Superior temporal gyrus (tissue), 1 donor: ENCODE results near the gene CAPZB.

ENCODE experiments used
- DNase-seq: peaks from one replicate; pipeline ENCODE4 v3.0.0-alpha.2; 2016; ENCODE audit errors: extremely low spot score

CAPZB gene

DNA sequence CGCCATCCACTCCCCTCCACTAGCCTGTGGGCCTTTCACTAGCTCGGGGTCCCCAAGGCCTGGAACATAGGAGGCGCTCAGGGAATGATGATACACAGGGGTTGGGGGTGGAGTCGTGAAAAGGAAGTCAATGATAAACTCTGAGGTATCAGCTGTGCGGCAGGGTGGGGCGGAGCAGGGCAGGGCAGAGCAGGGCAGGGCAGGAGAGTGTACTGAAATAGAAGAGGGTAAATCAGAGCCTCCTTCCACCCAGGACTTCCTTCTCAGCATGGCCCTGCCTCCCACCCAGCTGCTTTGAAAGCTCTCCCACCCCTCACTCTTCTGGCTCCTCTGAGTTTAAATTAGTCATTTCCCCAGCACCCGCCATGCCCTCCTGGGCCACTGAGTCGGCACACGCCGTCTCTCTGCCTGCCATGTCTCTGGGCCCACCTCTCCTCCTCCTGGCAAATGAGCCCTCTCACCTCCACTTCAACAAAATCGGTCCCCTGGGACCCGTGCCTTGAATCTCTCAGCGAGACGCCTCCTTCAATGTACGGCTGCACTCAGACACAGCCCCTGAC is 16.9 kb downstream of the CAPZB start:
- no peak for DNase-seq

DNA sequence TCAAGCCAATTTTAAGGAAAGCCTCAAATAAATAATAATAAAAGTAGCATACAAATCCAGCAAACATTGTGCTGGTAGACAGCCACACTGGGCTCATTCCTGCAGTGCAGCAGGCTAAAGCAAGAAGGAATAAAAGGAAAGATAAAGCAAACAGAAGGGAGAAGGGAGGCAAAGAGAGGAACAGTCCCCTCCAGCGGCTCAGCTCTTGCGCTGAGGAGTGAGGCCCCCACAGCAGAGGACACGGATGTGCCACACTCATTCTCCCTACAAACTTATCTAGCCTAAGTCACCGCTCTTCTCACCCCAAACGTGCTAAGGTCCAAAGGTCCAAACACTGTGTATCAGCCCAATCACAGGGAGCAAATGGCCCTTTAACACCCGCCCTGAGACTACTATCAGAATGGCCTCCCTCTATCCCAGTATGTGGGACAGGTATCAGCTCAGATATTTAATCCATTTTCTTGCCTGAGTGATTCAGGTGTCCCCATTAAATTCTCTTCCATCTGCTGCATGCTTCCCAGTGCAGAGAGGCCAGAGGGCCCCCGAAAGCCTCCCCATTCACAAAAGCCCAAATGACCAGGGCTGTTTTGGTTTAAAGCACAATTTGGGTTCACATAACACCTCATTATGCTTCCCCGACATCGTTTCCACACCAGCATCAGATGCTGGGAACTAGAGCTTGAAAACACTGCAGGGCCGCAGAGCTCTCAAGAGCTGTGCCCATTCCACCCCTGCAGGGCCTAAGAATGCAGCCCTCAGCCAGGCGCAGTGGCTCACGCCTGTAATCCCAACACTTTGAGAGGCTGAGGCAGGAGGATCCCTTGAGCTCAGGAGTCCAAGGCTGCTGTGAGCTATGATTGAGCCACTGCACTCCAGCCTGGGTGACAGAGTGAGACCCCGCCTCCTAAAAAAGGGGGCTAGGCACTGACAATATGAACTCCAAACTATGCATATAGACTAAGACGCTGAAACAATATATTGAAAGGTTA is 17.8 kb downstream of the CAPZB start:
- no peak for DNase-seq

- no peak for DNase-seq
Measured at GRCh38 chr1:19466112-19466561, 19.2 kb downstream of the CAPZB start.

- DNase-seq: no peak
Measured at GRCh38 chr1:19465650-19466049, 19.7 kb downstream of the CAPZB start.

- no peak for DNase-seq
Measured at GRCh38 chr1:19465123-19465522, 20.2 kb downstream of the CAPZB start.

- no peak for DNase-seq
Measured at GRCh38 chr1:19464696-19465095, 20.6 kb downstream of the CAPZB start.

DNA sequence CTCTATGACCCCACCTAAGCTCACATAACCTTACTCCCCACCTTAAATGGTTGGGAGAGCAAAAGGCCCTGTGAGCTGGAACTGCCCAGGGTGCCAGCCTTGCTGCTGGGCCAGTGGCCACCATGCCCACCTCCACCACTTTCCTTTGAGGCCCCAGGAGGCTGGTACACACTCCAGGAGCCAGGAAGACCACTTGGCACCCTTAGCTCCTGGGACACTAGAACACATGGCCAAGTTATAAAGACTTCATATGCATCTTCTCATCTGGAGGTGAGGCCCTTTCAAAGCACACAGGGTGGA is 21.9 kb downstream of the CAPZB start:
- DNase-seq: no peak

DNA sequence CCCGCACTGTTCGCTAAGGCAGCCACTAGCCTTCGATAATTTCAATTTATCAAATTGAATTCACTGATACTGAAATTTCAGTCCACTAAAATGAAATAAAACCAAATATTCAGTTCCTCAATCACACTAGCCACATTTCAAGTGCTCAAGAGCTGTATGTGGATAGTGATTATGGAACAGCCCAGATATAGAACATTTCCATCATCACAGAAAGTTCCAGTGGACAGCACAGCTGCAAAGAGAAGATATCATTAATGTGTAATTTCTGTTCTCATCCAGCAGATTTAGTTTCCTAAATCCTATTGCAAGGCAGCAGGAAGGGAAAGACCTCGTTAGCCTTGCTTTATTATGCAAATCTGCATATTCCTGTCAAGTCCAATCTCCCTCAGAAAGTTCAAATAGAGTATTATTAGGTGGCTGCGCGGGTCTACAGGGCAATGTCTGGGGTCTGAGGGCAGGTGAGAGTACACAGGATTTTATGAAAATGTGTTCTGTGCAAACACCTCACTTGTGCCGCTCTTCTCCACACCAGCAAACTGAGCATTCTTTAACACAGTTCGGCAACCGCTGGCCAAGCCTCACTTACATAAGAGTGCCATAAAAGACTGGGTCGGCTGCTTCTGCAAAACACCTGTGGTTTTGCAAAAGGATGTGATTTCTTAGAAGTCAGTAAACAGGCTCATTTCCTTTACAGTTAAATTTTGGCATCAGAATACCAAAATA is 22.4 kb downstream of the CAPZB start:
- DNase-seq: no peak

GRCh38 chr1:19461220-19461554 is 24.2 kb downstream of the CAPZB start:
- no peak for DNase-seq

DNA sequence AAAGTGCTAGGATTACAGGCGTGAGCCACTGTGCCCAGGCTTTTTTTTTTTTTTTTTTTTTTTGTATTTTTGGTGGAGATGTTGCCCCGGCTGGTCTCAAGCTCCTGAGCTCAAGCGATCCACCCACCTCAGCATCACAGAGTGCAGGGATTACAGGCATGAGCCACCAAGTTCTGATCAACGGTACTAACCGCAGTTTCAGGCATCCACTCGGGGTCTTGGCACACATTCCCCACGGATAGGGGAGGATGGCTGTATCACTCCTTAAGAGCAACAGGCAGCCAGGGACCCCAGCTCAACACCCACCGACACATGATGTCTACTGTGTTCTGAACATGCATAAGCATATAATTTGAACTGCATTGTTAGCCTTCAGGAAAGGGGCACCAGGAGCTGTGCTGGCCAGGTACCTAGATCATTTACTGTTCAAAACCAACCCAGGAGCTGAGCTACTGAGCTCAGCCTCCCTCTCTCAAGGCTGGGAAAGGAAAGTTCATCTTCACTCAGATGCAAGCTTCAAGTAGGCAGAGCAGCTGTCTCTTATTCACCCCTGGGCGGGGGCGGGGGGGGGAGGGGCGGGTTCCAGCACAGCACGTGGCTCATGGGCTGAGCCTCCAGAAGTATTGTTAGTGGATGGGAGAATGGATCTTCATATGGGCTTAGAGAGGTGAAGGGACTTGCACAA is 24.7 kb downstream of the CAPZB start:
- DNase-seq: no peak

- DNase-seq: no peak
Measured at GRCh38 chr1:19458815-19459417, 26.4 kb downstream of the CAPZB start.

DNA sequence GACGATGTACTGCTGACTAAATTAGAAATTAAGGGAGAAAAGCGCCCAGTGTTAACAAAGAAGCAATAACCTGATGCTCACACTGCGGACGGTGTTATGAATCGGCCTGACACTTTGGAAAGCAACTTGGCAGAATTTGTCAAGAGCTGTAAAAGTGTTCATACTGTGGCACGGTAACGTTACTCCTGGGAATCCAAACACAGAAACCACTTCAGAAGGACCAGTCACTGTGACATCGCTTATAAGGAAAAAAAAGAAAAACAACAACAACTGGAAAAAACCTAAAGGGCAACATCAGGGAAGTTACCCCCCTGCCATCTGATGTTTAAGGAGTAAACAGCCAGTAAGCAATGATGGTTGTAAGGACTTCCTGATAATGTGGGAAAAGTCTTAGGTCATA is 27.7 kb downstream of the CAPZB start:
- no peak for DNase-seq

DNA sequence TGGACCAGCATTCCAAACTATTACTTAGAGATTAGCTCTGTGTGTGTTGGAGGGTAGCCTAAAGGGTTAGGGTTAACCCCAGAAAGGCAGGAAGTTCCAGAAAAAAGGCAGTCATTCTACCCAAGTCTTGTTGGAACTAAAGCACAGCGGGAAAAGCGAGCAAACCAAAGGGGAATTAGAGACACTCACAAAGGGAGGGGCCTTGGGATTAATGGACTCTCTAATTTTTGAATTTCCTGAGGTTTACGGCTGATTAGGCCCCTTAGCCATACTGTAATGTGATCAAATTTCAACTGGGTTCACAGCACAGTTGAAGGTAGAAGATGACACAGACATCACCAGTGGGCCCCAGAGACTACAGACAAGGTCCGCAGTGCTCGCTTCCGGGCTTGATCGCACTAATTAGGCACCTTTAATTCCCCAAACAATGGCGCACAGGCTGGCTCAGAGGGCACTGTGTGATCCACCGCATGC is 28.3 kb downstream of the CAPZB start:
- DNase-seq: no peak

GRCh38 chr1:19455353-19455752 is 30.0 kb downstream of the CAPZB start:
- no peak for DNase-seq

GRCh38 chr1:19454265-19455146 is 30.8 kb downstream of the CAPZB start:
- no peak for DNase-seq

DNA sequence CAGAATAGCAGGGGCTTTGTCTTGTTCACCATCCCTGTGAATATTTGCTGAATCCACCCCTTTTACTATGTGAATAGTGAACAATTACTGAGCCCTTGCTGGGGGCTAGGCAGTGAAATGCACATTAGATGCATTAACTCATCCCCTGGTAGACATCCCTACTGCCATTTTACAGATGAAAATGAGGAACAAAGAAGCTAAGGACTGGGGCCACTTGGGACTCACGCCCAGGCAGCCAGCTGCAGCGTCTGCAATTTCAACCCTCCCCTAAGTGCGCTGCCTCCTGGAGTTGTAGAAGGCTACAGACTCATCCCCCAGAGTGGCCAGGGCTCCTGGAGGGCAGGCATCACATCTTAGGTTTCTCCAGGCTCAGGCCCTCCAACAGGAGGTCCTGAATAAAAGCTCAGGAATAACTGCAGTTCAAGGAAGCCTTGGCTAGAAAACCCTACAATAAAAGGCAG is 31.6 kb downstream of the CAPZB start:
- no peak for DNase-seq

GRCh38 chr1:19452221-19452663 is 33.1 kb downstream of the CAPZB start:
- no peak for DNase-seq

GRCh38 chr1:19450811-19451515 is 34.4 kb downstream of the CAPZB start:
- no peak for DNase-seq

- DNase-seq: no peak
Measured at GRCh38 chr1:19449454-19450228, 35.7 kb downstream of the CAPZB start.
